ENCODE results near the gene HACD4. TPM values are rescaled to one million over a fixed set of nuclear protein-coding genes. Genes with fewer than 3 reads are reported as not detected.

HACD4 gene
- total and polyA plus RNA-seq, 12 donors, result 1.2 to 13.7 (median 4.3) TPM

- TF ChIP-seq CTCF (IDR thresholded peaks at IDR 0.05) (no peak), POLR2A (IDR thresholded peaks at IDR 0.05) (no peak)
- Histone ChIP-seq H3K4me3 (no peak overlapping the region), H3K27ac (no peak overlapping the region), H3K9me3 (replicated peaks in 1 of 3) (no peaks in the 10 kb centered on the region), H3K27me3 (no peaks in the 10 kb centered on the region), H3K4me1 (replicated peaks in 1 of 2) (no peaks in the 10 kb centered on the region), H3K36me3 (replicated peaks in 1 of 2) (no peaks in the 10 kb centered on the region)
- no peak for DNase-seq
- intact Hi-C loops (cut with DNase I), result no loop called here
These were observed 15.4 kb downstream of the HACD4 start for GRCh38 chr9:21015995-21016394.

GRCh38 chr9:21015129-21015815, 16.2 kb downstream of the HACD4 start:
- 67 to 86% (median 80%) methylated on average over 5 of the region's 5 CpGs for WGBS, 4 donors
- H3K9me3 ChIP-seq (replicated peaks in 1 of 3), result no peaks in the 10 kb centered on the region
- no peak for DNase-seq
- H3K36me3 ChIP-seq (replicated peaks in 1 of 2), result no peaks in the 10 kb centered on the region
- H3K4me1 ChIP-seq (replicated peaks in 1 of 2), result no peaks in the 10 kb centered on the region
- intact Hi-C loops (cut with DNase I), result no loop called here
- no peaks in the 10 kb centered on the region for H3K27me3 ChIP-seq
- no peak overlapping the region for H3K27ac ChIP-seq
- no peak for TF ChIP-seq CTCF (IDR thresholded peaks at IDR 0.05)
- no peak for TF ChIP-seq POLR2A (IDR thresholded peaks at IDR 0.05)
- H3K4me3 ChIP-seq, result no peak overlapping the region

GRCh38 chr9:21002040-21002439, 29.4 kb downstream of the HACD4 start:
- TF ChIP-seq POLR2A (IDR thresholded peaks at IDR 0.05) (no peak), CTCF (IDR thresholded peaks at IDR 0.05) (no peak)
- intact Hi-C loops (cut with DNase I), result no loop called here
- Histone ChIP-seq H3K36me3 (replicated peaks in 1 of 2) (peaks cover 0 to 6% of the 10 kb centered on the region in 2 donors), H3K27me3 (no peaks in the 10 kb centered on the region), H3K9me3 (replicated peaks in 1 of 3) (no peaks in the 10 kb centered on the region), H3K27ac (no peak overlapping the region), H3K4me1 (replicated peaks in 1 of 2) (no peaks in the 10 kb centered on the region), H3K4me3 (no peak overlapping the region)
- DNase-seq, result no peak
- WGBS, 4 donors, result 83 to 96% (median 93%) methylated on average over 2 of the region's 2 CpGs

GRCh38 chr9:21001581-21001980, 29.9 kb downstream of the HACD4 start:
- peaks cover 0 to 6% of the 10 kb centered on the region in 2 donors for H3K36me3 ChIP-seq (replicated peaks in 1 of 2)
- TF ChIP-seq CTCF (IDR thresholded peaks at IDR 0.05) (no peak), POLR2A (IDR thresholded peaks at IDR 0.05) (no peak)
- intact Hi-C loops (cut with DNase I), result no loop called here
- H3K27ac ChIP-seq, result no peak overlapping the region
- no peaks in the 10 kb centered on the region for H3K9me3 ChIP-seq (replicated peaks in 1 of 3)
- H3K27me3 ChIP-seq, result no peaks in the 10 kb centered on the region
- no peaks in the 10 kb centered on the region for H3K4me1 ChIP-seq (replicated peaks in 1 of 2)
- no peak for DNase-seq
- H3K4me3 ChIP-seq, result no peak overlapping the region
- WGBS, 4 donors, result 37 to 48% (median 45%) methylated on average over 1 of the region's 1 CpG
